Suppressor macrophage (primary cell): Measurements from ENCODE around the gene MBD5.
A peak's percentile ranks its signal among the peaks of the same experiment; 100 is the strongest.

Source experiments
- DNase-seq, 4 experiments: peaks; one replicate each; pipeline ENCODE4 v3.0.0-alpha.2; 2020 to 2022

Gene MBD5

DNA sequence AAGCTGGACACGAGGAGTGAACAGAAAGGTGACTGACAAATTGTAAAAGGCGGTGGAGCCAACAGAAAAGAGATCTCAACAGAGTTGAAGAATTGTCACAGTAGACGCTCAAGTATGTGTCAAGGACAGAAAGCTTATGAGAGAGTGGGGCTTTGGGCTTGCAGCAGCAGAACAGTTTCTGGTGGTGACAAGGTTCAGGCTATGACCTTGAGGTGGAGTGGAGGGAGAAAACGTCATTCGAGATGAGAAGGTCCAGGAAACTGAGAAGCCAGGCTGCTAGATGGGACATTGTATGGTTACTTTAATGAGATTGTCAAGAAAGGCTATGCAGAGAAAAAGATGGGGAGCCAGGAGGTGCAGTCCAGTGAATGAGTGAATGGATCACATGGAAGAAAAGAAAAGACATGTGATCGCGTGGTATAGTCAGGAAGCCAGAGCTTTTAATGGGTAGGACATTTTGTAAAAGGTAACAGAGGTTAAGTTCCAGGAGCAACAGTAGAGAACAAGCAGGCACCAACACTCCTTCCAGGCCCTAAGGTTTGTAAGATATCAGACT lies 532.5 kb downstream of the MBD5 start:
- DNase-seq, result no peak

DNA sequence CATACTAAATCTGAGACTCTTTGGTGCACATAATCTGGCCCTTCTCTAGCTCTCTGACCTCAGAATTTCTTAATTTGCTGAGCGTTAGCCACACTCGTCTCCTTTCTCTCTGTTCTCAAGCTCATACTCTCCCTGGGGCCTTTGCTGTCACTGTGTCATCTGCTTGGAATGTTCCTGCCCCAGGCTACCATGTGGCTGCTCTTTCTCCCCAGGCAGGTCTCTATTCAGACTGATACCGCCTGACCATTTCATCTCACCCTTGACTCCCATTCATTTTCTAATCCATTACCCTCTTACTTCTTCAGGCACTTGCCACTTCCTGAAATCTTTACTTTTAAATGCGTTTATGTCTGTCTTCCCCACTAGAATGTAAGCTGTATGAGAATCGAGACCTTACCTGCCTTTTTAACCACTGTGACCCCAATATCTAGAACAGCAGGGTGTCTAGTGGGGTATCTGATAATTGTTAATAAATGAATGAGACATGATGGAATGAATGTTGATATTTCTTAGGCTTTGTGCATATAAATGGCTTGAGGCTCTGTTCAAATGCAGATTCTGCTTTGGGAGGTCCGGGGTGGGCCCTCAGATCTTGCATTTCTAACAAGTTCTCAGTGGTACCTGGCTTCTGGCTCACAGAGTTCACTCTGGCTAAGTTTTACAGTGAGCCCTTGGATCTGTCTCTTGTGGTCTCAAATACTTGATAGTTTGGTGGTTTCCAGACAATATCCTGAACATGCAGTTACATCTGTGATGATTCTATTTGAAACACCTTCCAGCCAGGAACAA lies 533.8 kb downstream of the MBD5 start:
- DNase-seq, result no peak

- DNase-seq, result no peak
These were observed 534.9 kb downstream of the MBD5 start for GRCh38 chr2:148555622-148556294.

DNA sequence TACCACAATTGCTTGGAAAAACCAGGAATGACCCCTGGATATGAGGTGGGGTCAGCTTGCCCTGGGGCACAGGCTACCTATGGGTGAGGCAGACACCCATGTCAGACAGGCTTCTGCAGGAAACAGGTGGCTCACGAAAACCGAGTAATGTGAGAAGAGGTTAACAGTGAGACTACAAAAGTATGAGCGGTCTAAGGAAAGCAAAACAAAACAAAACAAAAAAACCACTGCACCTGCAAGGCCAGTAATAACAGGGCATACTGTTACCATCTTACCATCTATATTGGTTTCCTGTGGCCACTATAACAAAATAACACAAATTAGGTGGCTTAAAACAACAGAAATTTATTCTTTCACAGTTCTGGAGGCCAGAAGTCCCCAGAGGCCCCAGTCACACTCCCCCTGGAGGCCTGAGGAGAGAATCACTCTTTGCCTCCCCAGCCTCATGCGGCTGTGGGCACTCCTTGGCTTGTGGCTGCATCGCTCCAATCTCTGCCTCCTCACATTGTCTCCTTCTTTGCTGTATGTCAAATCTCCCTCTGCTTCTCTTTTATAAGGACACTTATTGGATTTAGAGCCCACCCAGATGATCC lies 537.0 kb downstream of the MBD5 start:
- DNase-seq, result peak in 2 of 4 experiments; percentile 13 to 19

DNA sequence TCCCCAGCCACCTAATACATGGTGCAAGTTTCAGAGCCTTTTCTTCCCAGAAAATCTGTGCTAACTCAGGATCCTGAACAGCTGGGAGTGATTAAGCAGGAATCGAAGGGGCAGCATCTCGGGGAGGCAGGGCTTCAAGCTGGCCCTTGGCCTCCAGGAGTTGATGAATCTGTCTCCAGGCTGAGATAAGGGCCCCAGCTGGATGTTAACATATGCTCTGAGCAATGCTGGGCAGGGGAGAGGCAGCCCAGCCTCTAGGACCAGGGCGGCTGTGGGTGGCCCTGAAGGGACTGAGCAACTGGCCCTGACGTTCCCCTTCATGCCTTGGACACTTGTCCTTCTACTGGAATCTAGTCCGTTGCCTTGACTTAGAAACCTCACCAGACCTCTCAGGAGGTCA lies 539.6 kb downstream of the MBD5 start:
- no peak for DNase-seq

- no peak for DNase-seq
These were observed 540.5 kb downstream of the MBD5 start for GRCh38 chr2:148561389-148561788.

DNA sequence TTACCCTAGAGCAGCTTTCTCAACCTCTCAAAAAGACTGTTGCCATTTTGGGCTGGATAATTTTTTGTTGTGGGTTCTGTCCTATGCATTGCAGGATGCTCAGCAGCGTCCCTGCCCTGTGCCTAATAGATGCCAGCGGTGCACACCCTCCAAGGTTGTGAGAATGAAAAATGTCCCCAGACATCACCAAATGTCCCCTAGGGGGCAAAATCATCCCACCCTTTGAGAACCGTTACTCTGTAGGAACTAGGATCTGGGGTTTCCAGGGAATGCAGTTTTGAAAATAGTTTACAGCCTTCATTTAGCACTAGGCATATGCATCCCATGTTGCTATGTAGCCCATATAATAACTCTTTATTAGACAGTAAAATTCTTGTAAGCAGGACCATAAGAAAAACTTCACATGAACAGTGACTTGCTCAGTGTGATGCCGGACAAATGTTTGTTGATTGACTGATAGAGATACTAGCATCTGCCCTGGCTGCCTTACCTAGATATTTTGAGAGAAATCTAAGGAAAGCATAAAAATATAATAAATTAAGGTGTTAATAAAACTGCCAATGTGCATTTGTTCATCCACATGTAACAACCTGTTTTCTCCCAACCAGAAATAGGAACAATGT lies 544.5 kb downstream of the MBD5 start:
- peak; percentile 17 to 52 (median 42) for DNase-seq
